ENCODE results near the gene ADAMTS8.

- TF ChIP-seq CTCF (conservative IDR thresholded peaks at IDR 0.05) (no peak), ZFX (IDR thresholded peaks at IDR 0.05) (no peak)
Observed at GRCh38 chr11:130436171-130436570, 7.8 kb upstream of the ADAMTS8 start.
